Right atrium auricular region (tissue), 2 donors: ENCODE data around the gene CNTNAP2. TPM values are rescaled to one million over a fixed set of nuclear protein-coding genes. Genes with fewer than 3 reads are reported as not detected.

Experiments used
- DNase-seq: peaks from one replicate; pipeline ENCODE4 v3.0.0-alpha.2; 2019; ENCODE audit warnings: low spot score
- H3K27ac ChIP-seq, 2 donors: fragments of 200-600 bp; sonication (generic); 1 replicate in 1 of 2; 2 replicates in 1 of 2; pipeline ENCODE4 v1.5.1; 2016 to 2019
- H3K27me3 ChIP-seq, 2 donors: fragments of 200-600 bp; sonication (generic); one replicate each; pipeline versions ENCODE4 v1.5.1 to v1.6.0; 2017 to 2019
- H3K36me3 ChIP-seq: fragments of 200-600 bp; sonication (generic); one replicate; pipeline ENCODE4 v1.5.1; 2016
- H3K4me1 ChIP-seq, 2 donors: fragments of 200-600 bp; sonication (generic); one replicate each; pipeline versions ENCODE4 v1.5.1 to v1.6.0; 2017 to 2019
- H3K4me3 ChIP-seq, 2 donors: fragments of 200-600 bp; sonication (generic); 1 replicate in 1 of 2; 2 replicates in 1 of 2; pipeline ENCODE4 v1.5.1; 2017 to 2019; ENCODE audit warnings: mild to moderate bottlenecking in 1 of 2, moderate library complexity in 1 of 2
- H3K9me3 ChIP-seq, 2 donors: fragments of 200-600 bp; sonication (generic); one replicate each; pipeline ENCODE4 v1.5.1; 2019
- CTCF ChIP-seq, 2 donors: fragments of 200-600 bp; sonication (generic); IDR thresholded peaks; one replicate each; pipeline ENCODE4 v1.5.1; 2019; ENCODE audit warnings: antibody characterized with exemption in 2 of 2
- total RNA-seq, 2 donors: library from RNA; depleted of rRNA; stranded (reverse); fragments of >200 nt; gene quantifications; one replicate each; pipeline ENCODE4 v1.1.0, GENCODE V29; 2016

Gene CNTNAP2
- total RNA-seq, 2 donors from 2014 or later, result 1.1 to 1.7 TPM

- Histone ChIP-seq H3K27me3 (no peaks in the 10 kb centered on the region), H3K4me1 (no peaks in the 10 kb centered on the region), H3K4me3 (no peak overlapping the region), H3K9me3 (peaks cover 0 to 6% of the 10 kb centered on the region in 2 donors), H3K36me3 (no peaks in the 10 kb centered on the region), H3K27ac (no peak overlapping the region)
- no peak for DNase-seq
- no peak for TF ChIP-seq CTCF (IDR thresholded peaks at IDR 0.05)
These were observed 1187.8 kb downstream of the CNTNAP2 start for GRCh38 chr7:147304376-147304775.

- Histone ChIP-seq H3K4me3 (no peak overlapping the region), H3K36me3 (no peaks in the 10 kb centered on the region), H3K9me3 (peaks cover 0 to 6% of the 10 kb centered on the region in 2 donors), H3K4me1 (no peaks in the 10 kb centered on the region), H3K27me3 (no peaks in the 10 kb centered on the region), H3K27ac (no peak overlapping the region)
- no peak for TF ChIP-seq CTCF (IDR thresholded peaks at IDR 0.05)
- no peak for DNase-seq
These were observed 1189.2 kb downstream of the CNTNAP2 start for GRCh38 chr7:147305827-147306226.

GRCh38 chr7:147308539-147308938 lies 1191.9 kb downstream of the CNTNAP2 start:
- Histone ChIP-seq H3K4me1 (no peaks in the 10 kb centered on the region), H3K4me3 (no peak overlapping the region), H3K36me3 (no peaks in the 10 kb centered on the region), H3K27me3 (no peaks in the 10 kb centered on the region), H3K27ac (no peak overlapping the region), H3K9me3 (peaks cover 0 to 6% of the 10 kb centered on the region in 2 donors)
- DNase-seq, result no peak
- no peak for TF ChIP-seq CTCF (IDR thresholded peaks at IDR 0.05)

- no peak overlapping the region for H3K4me3 ChIP-seq
- no peaks in the 10 kb centered on the region for H3K27me3 ChIP-seq
- H3K9me3 ChIP-seq, result no peaks in the 10 kb centered on the region
- TF ChIP-seq CTCF (IDR thresholded peaks at IDR 0.05), result no peak
- no peak overlapping the region for H3K27ac ChIP-seq
- DNase-seq, result no peak
- H3K4me1 ChIP-seq, result no peaks in the 10 kb centered on the region
- no peaks in the 10 kb centered on the region for H3K36me3 ChIP-seq
These were observed 1194.7 kb downstream of the CNTNAP2 start for GRCh38 chr7:147311336-147311735.

GRCh38 chr7:147321504-147321903 lies 1204.9 kb downstream of the CNTNAP2 start:
- Histone ChIP-seq H3K27ac (no peak overlapping the region), H3K4me1 (no peaks in the 10 kb centered on the region), H3K36me3 (no peaks in the 10 kb centered on the region), H3K9me3 (peaks cover 0 to 5% of the 10 kb centered on the region in 2 donors), H3K27me3 (no peaks in the 10 kb centered on the region), H3K4me3 (no peak overlapping the region)
- no peak for DNase-seq
- TF ChIP-seq CTCF (IDR thresholded peaks at IDR 0.05), result no peak

GRCh38 chr7:147332988-147333387 lies 1216.4 kb downstream of the CNTNAP2 start:
- H3K27me3 ChIP-seq, result no peaks in the 10 kb centered on the region
- H3K4me3 ChIP-seq, result no peak overlapping the region
- DNase-seq, result no peak
- H3K9me3 ChIP-seq, result no peaks in the 10 kb centered on the region
- H3K4me1 ChIP-seq, result no peaks in the 10 kb centered on the region
- no peak overlapping the region for H3K27ac ChIP-seq
- no peaks in the 10 kb centered on the region for H3K36me3 ChIP-seq
- TF ChIP-seq CTCF (IDR thresholded peaks at IDR 0.05), result no peak
